COLO829 (cell line): Measurements from ENCODE around the gene WIZ.
A peak's percentile ranks its signal among the peaks of the same experiment; 100 is the strongest.

Experiments
- DNase-seq: peaks from one replicate; pipeline ENCODE4 v3.0.0; 2012; ENCODE audit warnings: low spot score

The WIZ gene

GRCh38 chr19:15378534-15379082 is 71.1 kb downstream of the WIZ start:
- DNase-seq, result peak; percentile 34

GRCh38 chr19:15374796-15375440 is 74.8 kb downstream of the WIZ start:
- DNase-seq, result no peak

- DNase-seq, result no peak
Measured at GRCh38 chr19:15374105-15374651, 75.6 kb downstream of the WIZ start.

- DNase-seq, result no peak
Measured at GRCh38 chr19:15373644-15374043, 76.1 kb downstream of the WIZ start.

- no peak for DNase-seq
Measured at GRCh38 chr19:15372891-15373301, 76.9 kb downstream of the WIZ start.

- no peak for DNase-seq
Measured at GRCh38 chr19:15372470-15372869, 77.3 kb downstream of the WIZ start.

- no peak for DNase-seq
Measured at GRCh38 chr19:15371786-15372380, 77.9 kb downstream of the WIZ start.

GRCh38 chr19:15371119-15371518 is 78.6 kb downstream of the WIZ start:
- DNase-seq, result no peak
